ENCODE measurements around the gene ATP2B2.

Gene ATP2B2

GRCh38 chr3:10467904-10468612, 37.3 kb downstream of the ATP2B2 start:
- H3K4me1 ChIP-seq (ENCODE audit: insufficient read depth, poor library complexity, severe bottlenecking): no peaks in the 10 kb centered on the region
- peaks cover 15% of the 10 kb centered on the region for H3K27me3 ChIP-seq (ENCODE audit: insufficient read depth, poor library complexity, severe bottlenecking)

GRCh38 chr3:10467204-10467603, 38.2 kb downstream of the ATP2B2 start:
- DNase-seq (ENCODE audit: low spot score): no peak
- peaks cover 13% of the 10 kb centered on the region for H3K27me3 ChIP-seq (ENCODE audit: insufficient read depth, poor library complexity, severe bottlenecking)
- no peak overlapping the region for H3K4me3 ChIP-seq (ENCODE audit: severe bottlenecking)

More at GRCh38 chr3:10467904-10468612, 37.3 kb downstream of the ATP2B2 start:
- DNase-seq (ENCODE audit: low spot score) (no peak), ATAC-seq (ENCODE audit: low read depth) (no peak; the same call in 2 of the 3 replicates)
- Histone ChIP-seq H3K36me3 (ENCODE audit: low read depth) (no peaks in the 10 kb centered on the region), H3K27ac (ENCODE audit: poor library complexity, severe bottlenecking) (no peak overlapping the region), H3K9me3 (ENCODE audit: severe bottlenecking) (no peaks in the 10 kb centered on the region), H3K4me3 (ENCODE audit: severe bottlenecking) (no peak overlapping the region)
- TF ChIP-seq CTCF (IDR thresholded peaks at IDR 0.05; ENCODE audit: poor library complexity, severe bottlenecking): no peak

GRCh38 chr3:10466186-10466585, 39.2 kb downstream of the ATP2B2 start:
- Histone ChIP-seq H3K27ac (ENCODE audit: poor library complexity, severe bottlenecking) (no peak overlapping the region), H3K36me3 (ENCODE audit: low read depth) (no peaks in the 10 kb centered on the region), H3K4me3 (ENCODE audit: severe bottlenecking) (no peak overlapping the region), H3K9me3 (ENCODE audit: severe bottlenecking) (no peaks in the 10 kb centered on the region), H3K4me1 (ENCODE audit: insufficient read depth, poor library complexity, severe bottlenecking) (no peaks in the 10 kb centered on the region), H3K27me3 (ENCODE audit: insufficient read depth, poor library complexity, severe bottlenecking) (peaks cover 13% of the 10 kb centered on the region)
- no peak for TF ChIP-seq CTCF (IDR thresholded peaks at IDR 0.05; ENCODE audit: poor library complexity, severe bottlenecking)
- DNase-seq (ENCODE audit: low spot score): no peak
- no peak for ATAC-seq (ENCODE audit: low read depth)

More at GRCh38 chr3:10467204-10467603, 38.2 kb downstream of the ATP2B2 start:
- Histone ChIP-seq H3K27ac (ENCODE audit: poor library complexity, severe bottlenecking) (no peak overlapping the region), H3K9me3 (ENCODE audit: severe bottlenecking) (no peaks in the 10 kb centered on the region), H3K4me1 (ENCODE audit: insufficient read depth, poor library complexity, severe bottlenecking) (no peaks in the 10 kb centered on the region), H3K36me3 (ENCODE audit: low read depth) (no peaks in the 10 kb centered on the region)
- ATAC-seq (ENCODE audit: low read depth): no peak
- TF ChIP-seq CTCF (IDR thresholded peaks at IDR 0.05; ENCODE audit: poor library complexity, severe bottlenecking): no peak

- DNase-seq (ENCODE audit: low spot score) (no peak), ATAC-seq (ENCODE audit: low read depth) (no peak)
- Histone ChIP-seq H3K36me3 (ENCODE audit: low read depth) (no peaks in the 10 kb centered on the region), H3K4me3 (ENCODE audit: severe bottlenecking) (no peak overlapping the region), H3K9me3 (ENCODE audit: severe bottlenecking) (no peaks in the 10 kb centered on the region), H3K27ac (ENCODE audit: poor library complexity, severe bottlenecking) (no peak overlapping the region), H3K27me3 (ENCODE audit: insufficient read depth, poor library complexity, severe bottlenecking) (peaks cover 12% of the 10 kb centered on the region), H3K4me1 (ENCODE audit: insufficient read depth, poor library complexity, severe bottlenecking) (no peaks in the 10 kb centered on the region)
- TF ChIP-seq CTCF (IDR thresholded peaks at IDR 0.05; ENCODE audit: poor library complexity, severe bottlenecking): no peak
Observed at GRCh38 chr3:10465161-10465560, 40.2 kb downstream of the ATP2B2 start.

Measured in RWPE2 (cell line).